ENCODE data around the gene NANOS3. TPM values are rescaled to one million over a fixed set of nuclear protein-coding genes. Genes with fewer than 3 reads are reported as not detected.

NANOS3 gene
- total RNA-seq, 1 experiment from 2014 or later = 1.1 TPM

DNA sequence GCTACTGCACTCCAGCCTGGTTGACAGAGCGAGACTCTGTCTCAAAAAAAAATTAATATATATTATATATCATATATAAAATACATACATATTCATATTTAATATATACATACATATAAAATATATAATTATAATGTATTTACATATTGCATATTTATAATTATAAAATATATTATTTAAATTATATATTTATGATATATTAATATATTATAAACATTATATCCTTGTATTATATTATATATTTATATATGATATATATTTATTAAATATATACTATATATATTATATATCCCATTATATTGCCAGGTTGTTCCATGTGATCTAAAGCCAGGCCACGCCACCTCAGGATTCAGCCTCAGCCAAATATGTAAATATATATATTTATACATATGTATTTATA is 19.3 kb downstream of the NANOS3 start:
- Mint-ChIP-seq H3K27ac (no peak overlapping the region), H3K4me3 (no peak overlapping the region), H3K36me3 (no peaks in the 10 kb centered on the region), H3K4me1 (no peaks in the 10 kb centered on the region), H3K9me3 (no peaks in the 10 kb centered on the region), H3K27me3 (ENCODE audit: low read depth) (no peaks in the 10 kb centered on the region)
- CTCF ChIA-PET = no interaction called here
- peak; percentile 98 for TF ChIP-seq HMGA2 (CRISPR knock-in tag; IDR thresholded peaks at IDR 0.05)
- TF ChIP-seq, protein P1, sequence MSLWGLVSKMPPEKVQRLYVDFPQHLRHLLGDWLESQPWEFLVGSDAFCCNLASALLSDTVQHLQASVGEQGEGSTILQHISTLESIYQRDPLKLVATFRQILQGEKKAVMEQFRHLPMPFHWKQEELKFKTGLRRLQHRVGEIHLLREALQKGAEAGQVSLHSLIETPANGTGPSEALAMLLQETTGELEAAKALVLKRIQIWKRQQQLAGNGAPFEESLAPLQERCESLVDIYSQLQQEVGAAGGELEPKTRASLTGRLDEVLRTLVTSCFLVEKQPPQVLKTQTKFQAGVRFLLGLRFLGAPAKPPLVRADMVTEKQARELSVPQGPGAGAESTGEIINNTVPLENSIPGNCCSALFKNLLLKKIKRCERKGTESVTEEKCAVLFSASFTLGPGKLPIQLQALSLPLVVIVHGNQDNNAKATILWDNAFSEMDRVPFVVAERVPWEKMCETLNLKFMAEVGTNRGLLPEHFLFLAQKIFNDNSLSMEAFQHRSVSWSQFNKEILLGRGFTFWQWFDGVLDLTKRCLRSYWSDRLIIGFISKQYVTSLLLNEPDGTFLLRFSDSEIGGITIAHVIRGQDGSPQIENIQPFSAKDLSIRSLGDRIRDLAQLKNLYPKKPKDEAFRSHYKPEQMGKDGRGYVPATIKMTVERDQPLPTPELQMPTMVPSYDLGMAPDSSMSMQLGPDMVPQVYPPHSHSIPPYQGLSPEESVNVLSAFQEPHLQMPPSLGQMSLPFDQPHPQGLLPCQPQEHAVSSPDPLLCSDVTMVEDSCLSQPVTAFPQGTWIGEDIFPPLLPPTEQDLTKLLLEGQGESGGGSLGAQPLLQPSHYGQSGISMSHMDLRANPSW (CRISPR knock-in tag; conservative IDR thresholded peaks at IDR 0.05; ENCODE audit: low read depth) = no peak
- POLR2A ChIA-PET = no interaction called here
- ATAC-seq = no peak
- DNase-seq (ENCODE audit: low spot score) = no peak

DNA sequence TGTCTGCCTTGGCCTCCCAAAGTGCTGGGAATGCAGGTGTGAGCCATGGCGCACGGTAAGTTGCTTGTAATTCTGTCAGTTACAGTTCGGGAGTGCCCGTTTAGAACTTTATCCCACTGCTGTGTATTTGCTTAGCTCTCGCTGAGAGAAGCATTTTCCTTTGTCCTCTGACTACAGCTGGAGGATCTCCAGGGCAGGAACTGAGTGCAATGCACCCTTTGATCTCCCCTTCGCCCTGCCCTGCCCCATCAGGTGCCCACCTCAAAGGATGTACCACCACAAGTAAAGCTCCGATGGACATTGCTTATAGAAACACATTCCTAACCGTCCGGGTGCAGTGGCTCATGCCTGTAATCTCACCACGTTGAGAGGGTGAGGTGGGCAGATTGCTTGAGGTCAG is 22.5 kb downstream of the NANOS3 start:
- Mint-ChIP-seq H3K4me1 (no peaks in the 10 kb centered on the region), H3K9me3 (no peaks in the 10 kb centered on the region), H3K4me3 (no peak overlapping the region), H3K36me3 (no peaks in the 10 kb centered on the region), H3K27me3 (ENCODE audit: low read depth) (peaks cover 4% of the 10 kb centered on the region), H3K27ac (peak overlapping the region; percentile 18; the same call in 1 of the 2 replicates)
- no peak for TF ChIP-seq JAZF1 (CRISPR knock-in tag; IDR thresholded peaks at IDR 0.05)
- TF ChIP-seq ZNF138 (CRISPR knock-in tag; conservative IDR thresholded peaks at IDR 0.05) = no peak
- TF ChIP-seq ELF4 (CRISPR knock-in tag; IDR thresholded peaks at IDR 0.05; ENCODE audit: low read depth) = no peak
- TF ChIP-seq NR3C1 (CRISPR knock-in tag; conservative IDR thresholded peaks at IDR 0.05; ENCODE audit: low read depth) = no peak
- TF ChIP-seq, protein P2, sequence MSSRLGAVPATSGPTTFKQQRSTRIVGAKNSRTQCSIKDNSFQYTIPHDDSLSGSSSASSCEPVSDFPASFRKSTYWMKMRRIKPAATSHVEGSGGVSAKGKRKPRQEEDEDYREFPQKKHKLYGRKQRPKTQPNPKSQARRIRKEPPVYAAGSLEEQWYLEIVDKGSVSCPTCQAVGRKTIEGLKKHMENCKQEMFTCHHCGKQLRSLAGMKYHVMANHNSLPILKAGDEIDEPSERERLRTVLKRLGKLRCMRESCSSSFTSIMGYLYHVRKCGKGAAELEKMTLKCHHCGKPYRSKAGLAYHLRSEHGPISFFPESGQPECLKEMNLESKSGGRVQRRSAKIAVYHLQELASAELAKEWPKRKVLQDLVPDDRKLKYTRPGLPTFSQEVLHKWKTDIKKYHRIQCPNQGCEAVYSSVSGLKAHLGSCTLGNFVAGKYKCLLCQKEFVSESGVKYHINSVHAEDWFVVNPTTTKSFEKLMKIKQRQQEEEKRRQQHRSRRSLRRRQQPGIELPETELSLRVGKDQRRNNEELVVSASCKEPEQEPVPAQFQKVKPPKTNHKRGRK (CRISPR knock-in tag; IDR thresholded peaks at IDR 0.05; ENCODE audit: borderline replicate concordance) = no peak
- no peak for TF ChIP-seq ZNF416 (CRISPR knock-in tag; IDR thresholded peaks at IDR 0.05)
- TF ChIP-seq, protein P3, sequence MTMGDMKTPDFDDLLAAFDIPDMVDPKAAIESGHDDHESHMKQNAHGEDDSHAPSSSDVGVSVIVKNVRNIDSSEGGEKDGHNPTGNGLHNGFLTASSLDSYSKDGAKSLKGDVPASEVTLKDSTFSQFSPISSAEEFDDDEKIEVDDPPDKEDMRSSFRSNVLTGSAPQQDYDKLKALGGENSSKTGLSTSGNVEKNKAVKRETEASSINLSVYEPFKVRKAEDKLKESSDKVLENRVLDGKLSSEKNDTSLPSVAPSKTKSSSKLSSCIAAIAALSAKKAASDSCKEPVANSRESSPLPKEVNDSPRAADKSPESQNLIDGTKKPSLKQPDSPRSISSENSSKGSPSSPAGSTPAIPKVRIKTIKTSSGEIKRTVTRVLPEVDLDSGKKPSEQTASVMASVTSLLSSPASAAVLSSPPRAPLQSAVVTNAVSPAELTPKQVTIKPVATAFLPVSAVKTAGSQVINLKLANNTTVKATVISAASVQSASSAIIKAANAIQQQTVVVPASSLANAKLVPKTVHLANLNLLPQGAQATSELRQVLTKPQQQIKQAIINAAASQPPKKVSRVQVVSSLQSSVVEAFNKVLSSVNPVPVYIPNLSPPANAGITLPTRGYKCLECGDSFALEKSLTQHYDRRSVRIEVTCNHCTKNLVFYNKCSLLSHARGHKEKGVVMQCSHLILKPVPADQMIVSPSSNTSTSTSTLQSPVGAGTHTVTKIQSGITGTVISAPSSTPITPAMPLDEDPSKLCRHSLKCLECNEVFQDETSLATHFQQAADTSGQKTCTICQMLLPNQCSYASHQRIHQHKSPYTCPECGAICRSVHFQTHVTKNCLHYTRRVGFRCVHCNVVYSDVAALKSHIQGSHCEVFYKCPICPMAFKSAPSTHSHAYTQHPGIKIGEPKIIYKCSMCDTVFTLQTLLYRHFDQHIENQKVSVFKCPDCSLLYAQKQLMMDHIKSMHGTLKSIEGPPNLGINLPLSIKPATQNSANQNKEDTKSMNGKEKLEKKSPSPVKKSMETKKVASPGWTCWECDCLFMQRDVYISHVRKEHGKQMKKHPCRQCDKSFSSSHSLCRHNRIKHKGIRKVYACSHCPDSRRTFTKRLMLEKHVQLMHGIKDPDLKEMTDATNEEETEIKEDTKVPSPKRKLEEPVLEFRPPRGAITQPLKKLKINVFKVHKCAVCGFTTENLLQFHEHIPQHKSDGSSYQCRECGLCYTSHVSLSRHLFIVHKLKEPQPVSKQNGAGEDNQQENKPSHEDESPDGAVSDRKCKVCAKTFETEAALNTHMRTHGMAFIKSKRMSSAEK (CRISPR knock-in tag; IDR thresholded peaks at IDR 0.05; ENCODE audit: borderline replicate concordance) = no peak
- no peak for TF ChIP-seq GABPB1 (CRISPR knock-in tag; IDR thresholded peaks at IDR 0.05)
- DNase-seq (ENCODE audit: low spot score) (no peak), ATAC-seq (no peak)
- ChIA-PET POLR2A (no interaction called here), CTCF (interaction anchor here (1.0 to 1.2 kb wide), 2 partner anchors 12 to 160 kb away, joined by 3 to 4 read pairs; no protein-coding TSS in a partner anchor)

DNA sequence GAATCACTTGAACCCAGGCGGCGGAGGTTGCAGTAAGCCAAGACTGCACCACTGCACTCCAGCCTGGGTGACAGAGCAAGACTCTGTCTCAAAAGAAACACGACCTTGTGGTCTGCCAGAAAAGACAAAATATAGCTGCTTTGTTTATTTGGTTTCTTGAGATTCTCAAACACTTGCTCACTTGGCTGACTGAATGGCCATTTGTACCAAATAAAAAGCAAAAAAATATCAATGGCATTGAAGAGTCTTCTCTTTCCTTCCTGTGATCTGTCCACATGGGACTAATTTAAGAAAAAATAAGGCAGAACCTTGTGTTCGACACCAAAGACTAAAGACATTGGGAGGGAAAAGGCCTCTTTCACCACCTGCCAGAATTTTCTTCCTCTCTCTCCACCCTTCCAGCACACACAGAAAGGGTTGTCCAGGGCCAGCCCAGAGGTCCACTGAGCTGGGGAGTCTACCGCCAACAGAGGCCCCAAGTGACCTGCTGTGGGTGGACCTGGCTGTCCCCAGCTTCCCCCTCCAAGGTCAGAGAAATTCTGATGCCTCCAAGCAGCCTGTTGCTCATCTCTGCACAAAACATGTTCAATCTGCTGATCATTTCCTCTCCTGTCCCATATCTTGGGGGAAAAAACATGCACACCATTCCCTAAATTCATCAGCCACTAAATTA is 23.1 kb downstream of the NANOS3 start:
- H3K4me1 Mint-ChIP-seq = no peaks in the 10 kb centered on the region
- no peaks in the 10 kb centered on the region for H3K9me3 Mint-ChIP-seq
- no peak overlapping the region for H3K27ac Mint-ChIP-seq
- ChIA-PET CTCF (interaction anchor here (0.6 to 1.0 kb wide), 2 partner anchors 157 to 159 kb away, joined by 3 to 5 read pairs; no protein-coding TSS in a partner anchor), POLR2A (no interaction called here)
- ATAC-seq (no peak), DNase-seq (ENCODE audit: low spot score) (no peak)
- peaks cover 11% of the 10 kb centered on the region for H3K27me3 Mint-ChIP-seq (ENCODE audit: low read depth)
- no peak overlapping the region for H3K4me3 Mint-ChIP-seq
- no peaks in the 10 kb centered on the region for H3K36me3 Mint-ChIP-seq
- TF ChIP-seq CREB1 (CRISPR knock-in tag; IDR thresholded peaks at IDR 0.05) = no peak
- TF ChIP-seq, protein P4, sequence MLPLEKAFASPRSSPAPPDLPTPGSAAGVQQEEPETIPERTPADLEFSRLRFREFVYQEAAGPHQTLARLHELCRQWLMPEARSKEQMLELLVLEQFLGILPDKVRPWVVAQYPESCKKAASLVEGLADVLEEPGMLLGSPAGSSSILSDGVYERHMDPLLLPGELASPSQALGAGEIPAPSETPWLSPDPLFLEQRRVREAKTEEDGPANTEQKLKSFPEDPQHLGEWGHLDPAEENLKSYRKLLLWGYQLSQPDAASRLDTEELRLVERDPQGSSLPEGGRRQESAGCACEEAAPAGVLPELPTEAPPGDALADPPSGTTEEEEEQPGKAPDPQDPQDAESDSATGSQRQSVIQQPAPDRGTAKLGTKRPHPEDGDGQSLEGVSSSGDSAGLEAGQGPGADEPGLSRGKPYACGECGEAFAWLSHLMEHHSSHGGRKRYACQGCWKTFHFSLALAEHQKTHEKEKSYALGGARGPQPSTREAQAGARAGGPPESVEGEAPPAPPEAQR (CRISPR knock-in tag; IDR thresholded peaks at IDR 0.05) = no peak
- TF ChIP-seq, protein P5, sequence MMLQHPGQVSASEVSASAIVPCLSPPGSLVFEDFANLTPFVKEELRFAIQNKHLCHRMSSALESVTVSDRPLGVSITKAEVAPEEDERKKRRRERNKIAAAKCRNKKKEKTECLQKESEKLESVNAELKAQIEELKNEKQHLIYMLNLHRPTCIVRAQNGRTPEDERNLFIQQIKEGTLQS (CRISPR knock-in tag; conservative IDR thresholded peaks at IDR 0.05) = no peak
- TF ChIP-seq FOXK1 (CRISPR knock-in tag; IDR thresholded peaks at IDR 0.05) = no peak
- TF ChIP-seq, protein P6, sequence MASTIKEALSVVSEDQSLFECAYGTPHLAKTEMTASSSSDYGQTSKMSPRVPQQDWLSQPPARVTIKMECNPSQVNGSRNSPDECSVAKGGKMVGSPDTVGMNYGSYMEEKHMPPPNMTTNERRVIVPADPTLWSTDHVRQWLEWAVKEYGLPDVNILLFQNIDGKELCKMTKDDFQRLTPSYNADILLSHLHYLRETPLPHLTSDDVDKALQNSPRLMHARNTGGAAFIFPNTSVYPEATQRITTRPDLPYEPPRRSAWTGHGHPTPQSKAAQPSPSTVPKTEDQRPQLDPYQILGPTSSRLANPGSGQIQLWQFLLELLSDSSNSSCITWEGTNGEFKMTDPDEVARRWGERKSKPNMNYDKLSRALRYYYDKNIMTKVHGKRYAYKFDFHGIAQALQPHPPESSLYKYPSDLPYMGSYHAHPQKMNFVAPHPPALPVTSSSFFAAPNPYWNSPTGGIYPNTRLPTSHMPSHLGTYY (CRISPR knock-in tag; IDR thresholded peaks at IDR 0.05) = no peak
- no peak for TF ChIP-seq JUN (CRISPR knock-in tag; IDR thresholded peaks at IDR 0.05)
- no peak for TF ChIP-seq SOX15 (CRISPR knock-in tag; IDR thresholded peaks at IDR 0.05)
- no peak for TF ChIP-seq TEAD4 (CRISPR knock-in tag; IDR thresholded peaks at IDR 0.05)

All from WTC11 (cell line).